Measurements from ENCODE around the gene RPS2. TPM values are rescaled to one million over a fixed set of nuclear protein-coding genes. Genes with fewer than 3 reads are reported as not detected.

RPS2 gene
- total RNA-seq, 1 donor from 2014 or later, result 2,286 TPM

DNA sequence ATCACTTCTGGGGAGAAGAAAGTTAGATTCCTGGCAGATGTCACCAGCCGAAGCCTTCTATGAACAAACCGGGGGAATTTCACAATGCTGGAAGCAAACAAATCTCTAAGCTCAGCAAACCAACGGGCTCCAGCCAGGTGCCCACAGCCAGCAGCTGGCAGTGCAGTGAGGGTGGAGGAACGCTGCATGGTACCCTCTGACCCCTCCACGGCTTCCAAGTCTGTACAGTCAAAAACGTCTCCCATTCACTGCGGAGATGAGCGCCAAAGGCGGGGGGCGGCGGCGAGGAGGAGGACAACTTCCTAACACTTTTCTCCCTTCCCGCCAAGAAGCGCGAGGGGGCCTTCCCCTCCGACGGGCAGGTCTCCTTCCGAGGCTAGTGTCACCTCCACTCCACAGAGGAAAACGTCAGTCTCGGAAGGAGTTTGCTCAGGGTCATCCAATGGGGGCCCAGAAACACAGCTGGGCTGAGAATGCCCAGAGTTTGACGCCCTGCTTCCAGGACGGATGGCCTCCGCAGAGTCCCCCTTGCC lies 44.1 kb upstream of the RPS2 start:
- Mint-ChIP-seq H3K36me3 (ENCODE audit: unreplicated experiment) (no peaks in the 10 kb centered on the region), H3K27ac (ENCODE audit: unreplicated experiment) (peak overlapping the region; percentile 73), H3K27me3 (ENCODE audit: unreplicated experiment) (no peaks in the 10 kb centered on the region), H3K9me3 (ENCODE audit: unreplicated experiment) (no peaks in the 10 kb centered on the region), H3K4me3 (ENCODE audit: unreplicated experiment) (peak overlapping the region; percentile 75), H3K4me1 (ENCODE audit: unreplicated experiment) (peaks cover 42% of the 10 kb centered on the region)
- TF ChIP-seq, protein P1, sequence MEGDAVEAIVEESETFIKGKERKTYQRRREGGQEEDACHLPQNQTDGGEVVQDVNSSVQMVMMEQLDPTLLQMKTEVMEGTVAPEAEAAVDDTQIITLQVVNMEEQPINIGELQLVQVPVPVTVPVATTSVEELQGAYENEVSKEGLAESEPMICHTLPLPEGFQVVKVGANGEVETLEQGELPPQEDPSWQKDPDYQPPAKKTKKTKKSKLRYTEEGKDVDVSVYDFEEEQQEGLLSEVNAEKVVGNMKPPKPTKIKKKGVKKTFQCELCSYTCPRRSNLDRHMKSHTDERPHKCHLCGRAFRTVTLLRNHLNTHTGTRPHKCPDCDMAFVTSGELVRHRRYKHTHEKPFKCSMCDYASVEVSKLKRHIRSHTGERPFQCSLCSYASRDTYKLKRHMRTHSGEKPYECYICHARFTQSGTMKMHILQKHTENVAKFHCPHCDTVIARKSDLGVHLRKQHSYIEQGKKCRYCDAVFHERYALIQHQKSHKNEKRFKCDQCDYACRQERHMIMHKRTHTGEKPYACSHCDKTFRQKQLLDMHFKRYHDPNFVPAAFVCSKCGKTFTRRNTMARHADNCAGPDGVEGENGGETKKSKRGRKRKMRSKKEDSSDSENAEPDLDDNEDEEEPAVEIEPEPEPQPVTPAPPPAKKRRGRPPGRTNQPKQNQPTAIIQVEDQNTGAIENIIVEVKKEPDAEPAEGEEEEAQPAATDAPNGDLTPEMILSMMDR (IDR thresholded peaks at IDR 0.05), result no peak
- no peak for DNase-seq (ENCODE audit: extremely low spot score, unreplicated experiment)

DNA sequence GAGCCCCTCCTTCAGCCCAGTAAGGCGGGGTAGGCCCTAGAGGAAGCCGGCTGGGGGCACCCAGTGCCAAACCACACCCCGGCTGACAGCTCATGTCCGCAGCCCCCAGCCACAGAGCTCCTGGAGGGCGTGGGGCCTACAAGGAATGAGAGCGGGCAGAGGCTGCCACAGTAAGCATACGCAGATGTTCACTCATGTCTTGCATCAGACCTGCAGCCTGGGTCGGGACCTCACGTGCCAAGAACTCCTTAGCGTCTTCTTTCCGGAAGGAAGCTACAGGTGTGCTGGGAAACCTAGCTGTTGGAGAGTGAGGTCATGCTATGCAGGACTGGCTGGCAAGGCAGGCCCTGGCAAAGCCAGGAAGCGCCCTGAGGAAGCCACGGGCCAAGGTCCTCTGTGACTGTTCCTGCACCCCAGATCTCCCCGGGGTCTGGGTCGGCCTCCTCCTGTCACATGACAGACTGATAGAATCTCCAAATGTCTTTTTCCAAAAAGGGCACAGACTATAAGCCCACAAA lies 43.4 kb upstream of the RPS2 start:
- H3K4me3 Mint-ChIP-seq (ENCODE audit: unreplicated experiment), result peak overlapping the region; percentile 75
- H3K27ac Mint-ChIP-seq (ENCODE audit: unreplicated experiment), result peak overlapping the region; percentile 73
- H3K4me1 Mint-ChIP-seq (ENCODE audit: unreplicated experiment), result peaks cover 42% of the 10 kb centered on the region
- no peaks in the 10 kb centered on the region for H3K27me3 Mint-ChIP-seq (ENCODE audit: unreplicated experiment)
- DNase-seq (ENCODE audit: extremely low spot score, unreplicated experiment), result no peak
- H3K9me3 Mint-ChIP-seq (ENCODE audit: unreplicated experiment), result no peaks in the 10 kb centered on the region
- H3K36me3 Mint-ChIP-seq (ENCODE audit: unreplicated experiment), result no peaks in the 10 kb centered on the region
- TF ChIP-seq, protein P1 (IDR thresholded peaks at IDR 0.05), result no peak

DNA sequence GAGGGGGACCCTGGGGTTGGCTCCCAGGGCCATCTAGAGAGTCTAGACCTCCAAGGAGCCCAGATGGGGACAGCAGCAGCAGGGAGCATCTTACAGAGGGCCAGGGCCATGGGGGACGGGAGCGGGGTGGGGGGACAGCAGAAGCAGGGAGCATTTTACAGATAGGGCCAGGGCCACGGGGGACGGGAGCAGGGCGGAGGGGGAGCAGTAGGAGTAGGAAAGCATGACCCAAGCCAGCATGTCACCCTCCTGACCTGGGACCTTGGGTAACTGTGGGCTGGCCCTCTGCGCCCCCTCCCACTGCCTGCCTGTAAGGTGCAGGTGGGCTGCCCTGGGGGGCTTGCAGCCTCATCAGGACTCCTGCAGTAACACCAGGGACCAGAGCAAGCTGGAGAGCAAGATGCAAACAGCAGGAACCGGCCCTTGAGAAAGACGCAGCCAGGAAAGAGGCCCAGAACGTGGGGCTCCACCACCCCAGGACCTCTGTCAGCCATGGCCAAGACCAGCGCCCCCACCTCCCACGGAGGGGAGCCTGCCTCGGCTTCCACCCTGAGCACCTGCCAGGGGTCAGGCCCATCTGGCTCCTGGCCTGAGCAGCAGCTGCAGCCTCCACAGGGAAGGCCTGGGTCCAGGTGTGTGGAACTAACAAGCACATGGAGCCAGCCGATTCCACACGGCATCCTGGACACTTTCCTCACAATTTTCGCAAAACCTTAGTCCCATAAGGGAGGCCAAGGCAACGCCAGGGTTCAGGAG lies 42.6 kb upstream of the RPS2 start:
- no peak for DNase-seq (ENCODE audit: extremely low spot score, unreplicated experiment)
- Mint-ChIP-seq H3K9me3 (ENCODE audit: unreplicated experiment) (no peaks in the 10 kb centered on the region), H3K27me3 (ENCODE audit: unreplicated experiment) (no peaks in the 10 kb centered on the region), H3K4me3 (ENCODE audit: unreplicated experiment) (peak overlapping the region; percentile 75), H3K4me1 (ENCODE audit: unreplicated experiment) (peaks cover 42% of the 10 kb centered on the region), H3K27ac (ENCODE audit: unreplicated experiment) (peak overlapping the region; percentile 73), H3K36me3 (ENCODE audit: unreplicated experiment) (peaks cover 3% of the 10 kb centered on the region)
- TF ChIP-seq, protein P1 (IDR thresholded peaks at IDR 0.05), result no peak

DNA sequence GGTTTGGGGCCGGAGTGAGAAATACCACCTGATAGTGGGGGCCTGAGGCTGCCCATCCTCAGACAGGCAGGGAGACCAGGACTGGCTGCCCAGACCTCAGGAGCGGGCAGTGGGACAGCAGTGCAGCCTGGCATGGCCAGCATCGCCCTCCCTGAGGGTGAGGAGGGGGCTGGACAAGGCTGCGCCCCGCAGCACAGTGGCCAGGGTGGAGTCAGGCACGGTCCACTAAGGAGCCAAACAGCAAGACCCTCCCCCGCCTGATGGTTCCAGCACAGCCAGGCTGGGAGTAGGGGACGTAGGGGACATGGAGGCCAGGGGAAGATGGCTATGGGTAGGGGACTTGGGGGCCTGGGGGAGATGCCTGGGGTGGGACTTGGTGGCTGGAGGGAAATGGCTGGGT lies 41.7 kb upstream of the RPS2 start:
- Mint-ChIP-seq H3K27me3 (ENCODE audit: unreplicated experiment) (no peaks in the 10 kb centered on the region), H3K36me3 (ENCODE audit: unreplicated experiment) (peaks cover 5% of the 10 kb centered on the region), H3K9me3 (ENCODE audit: unreplicated experiment) (no peaks in the 10 kb centered on the region), H3K27ac (ENCODE audit: unreplicated experiment) (peak overlapping the region; percentile 54), H3K4me1 (ENCODE audit: unreplicated experiment) (peaks cover 42% of the 10 kb centered on the region), H3K4me3 (ENCODE audit: unreplicated experiment) (peak overlapping the region; percentile 6)
- TF ChIP-seq, protein P1 (IDR thresholded peaks at IDR 0.05), result no peak
- DNase-seq (ENCODE audit: extremely low spot score, unreplicated experiment), result no peak

DNA sequence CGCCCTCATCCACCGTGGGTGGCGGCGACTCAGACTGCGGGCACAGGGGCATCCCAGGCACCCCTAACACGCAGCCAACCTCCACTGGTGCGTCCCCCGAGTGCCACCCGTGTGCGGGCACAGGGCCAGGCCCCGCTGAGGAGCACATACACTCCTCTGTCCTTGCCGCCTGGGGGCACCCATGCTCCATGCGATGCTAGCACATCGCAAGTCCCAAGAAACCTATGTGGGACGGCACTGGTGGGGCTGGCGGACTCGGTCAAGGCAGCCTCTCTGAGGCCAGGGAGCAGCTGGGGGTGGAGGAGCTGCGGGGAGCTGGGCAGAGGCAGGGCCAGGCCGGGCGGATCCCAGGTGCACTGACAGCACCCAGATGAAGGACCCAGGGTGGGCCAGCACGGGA lies 41.0 kb upstream of the RPS2 start:
- no peaks in the 10 kb centered on the region for H3K27me3 Mint-ChIP-seq (ENCODE audit: unreplicated experiment)
- peaks cover 9% of the 10 kb centered on the region for H3K36me3 Mint-ChIP-seq (ENCODE audit: unreplicated experiment)
- no peaks in the 10 kb centered on the region for H3K9me3 Mint-ChIP-seq (ENCODE audit: unreplicated experiment)
- peaks cover 42% of the 10 kb centered on the region for H3K4me1 Mint-ChIP-seq (ENCODE audit: unreplicated experiment)
- no peak for DNase-seq (ENCODE audit: extremely low spot score, unreplicated experiment)
- H3K27ac Mint-ChIP-seq (ENCODE audit: unreplicated experiment), result no peak overlapping the region
- TF ChIP-seq, protein P1 (IDR thresholded peaks at IDR 0.05), result no peak
- H3K4me3 Mint-ChIP-seq (ENCODE audit: unreplicated experiment), result no peak overlapping the region
